HG03469 (cell line): ENCODE results near the gene POLL.

Experiments
- ATAC-seq: cut with Tn5 transposase; IDR thresholded peaks from one replicate; pipeline ENCODE4 v1.9.1; 2021; ENCODE audit warnings: mild to moderate bottlenecking, moderate library complexity, moderate number of reproducible peaks; ENCODE audit not compliant: unreplicated experiment

Gene POLL

GRCh38 chr10:101561068-101561915, 26.8 kb downstream of the POLL start:
- no peak for ATAC-seq

DNA sequence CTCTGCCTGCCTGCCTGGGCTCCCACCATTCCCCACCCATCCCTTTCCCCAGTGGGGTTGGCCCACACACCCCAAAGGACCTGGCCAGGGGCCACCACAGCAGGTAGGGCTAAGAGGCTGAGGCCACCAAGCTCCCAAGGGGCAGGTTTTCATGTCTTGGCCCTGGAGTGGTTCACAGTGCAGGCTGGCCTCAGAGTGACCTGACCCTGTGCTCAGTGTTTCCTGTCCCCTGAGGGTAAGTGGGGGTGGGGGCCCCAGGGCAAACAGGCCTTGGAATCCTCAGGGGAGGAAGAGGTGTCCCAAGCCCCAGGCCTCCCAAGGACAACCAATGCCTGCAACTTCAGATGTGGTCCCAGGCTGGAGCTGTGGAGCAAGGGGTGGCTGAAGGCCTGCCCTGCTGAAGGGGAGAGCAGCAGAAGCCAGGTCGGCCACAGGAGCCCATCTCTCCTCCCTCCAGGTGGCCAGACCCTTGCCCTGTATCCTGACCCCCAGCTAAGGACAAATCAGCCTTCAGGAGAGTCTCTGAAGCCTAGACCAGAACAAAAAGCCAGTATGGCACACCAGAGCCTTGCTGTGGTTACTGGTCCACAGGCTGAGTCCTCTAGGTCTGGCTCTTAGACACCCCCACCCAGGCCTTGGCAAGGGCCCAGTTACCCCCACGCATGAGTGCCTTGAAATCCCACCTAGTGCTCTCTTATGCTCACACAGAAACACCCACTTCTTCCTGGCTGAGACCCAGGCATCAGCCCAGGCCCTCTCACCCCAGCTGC, 27.6 kb downstream of the POLL start:
- ATAC-seq: no peak

DNA sequence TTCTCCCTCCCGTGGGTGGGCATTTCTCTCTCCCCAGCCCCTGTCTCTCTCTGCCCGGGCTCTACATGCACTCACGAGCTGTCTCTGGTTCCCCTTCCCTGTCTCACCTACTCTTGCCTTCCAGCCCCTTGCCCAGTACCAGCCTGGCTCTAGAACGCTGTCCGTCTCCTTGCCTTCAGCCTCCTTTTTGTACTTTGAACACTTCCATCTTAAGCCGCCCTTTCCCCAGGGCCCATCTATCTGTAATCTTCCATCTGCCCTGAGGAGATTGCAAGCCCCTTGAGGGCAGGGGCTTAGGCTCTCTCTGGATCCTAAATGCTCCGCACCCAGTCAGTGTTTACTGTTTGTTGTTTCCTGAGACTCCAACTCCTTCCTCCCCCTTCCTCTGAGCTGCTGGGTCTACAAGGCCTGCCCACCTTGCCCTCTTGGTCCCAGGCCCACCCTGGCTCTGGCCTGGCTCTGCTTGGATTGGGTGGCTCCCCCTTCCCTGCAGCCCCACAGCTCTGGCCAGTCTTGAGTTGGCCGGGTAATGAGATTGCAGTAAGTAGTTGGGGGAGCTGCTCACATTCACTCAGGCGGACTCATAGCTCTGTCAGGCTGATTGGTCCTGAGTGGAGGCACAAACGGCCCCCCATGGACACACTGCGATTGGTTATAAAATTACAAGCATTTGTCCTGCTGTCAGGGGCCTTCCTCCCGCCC, 28.3 kb downstream of the POLL start:
- no peak for ATAC-seq

- no peak for ATAC-seq
These were observed 29.1 kb downstream of the POLL start for GRCh38 chr10:101558671-101559595.

GRCh38 chr10:101558204-101558603, 29.9 kb downstream of the POLL start:
- no peak for ATAC-seq

GRCh38 chr10:101557541-101557940, 30.5 kb downstream of the POLL start:
- ATAC-seq: no peak

GRCh38 chr10:101552442-101552841, 35.6 kb downstream of the POLL start:
- ATAC-seq: no peak

GRCh38 chr10:101550965-101551364, 37.1 kb downstream of the POLL start:
- ATAC-seq: no peak

- no peak for ATAC-seq
These were observed 42.2 kb downstream of the POLL start for GRCh38 chr10:101545898-101546297.

DNA sequence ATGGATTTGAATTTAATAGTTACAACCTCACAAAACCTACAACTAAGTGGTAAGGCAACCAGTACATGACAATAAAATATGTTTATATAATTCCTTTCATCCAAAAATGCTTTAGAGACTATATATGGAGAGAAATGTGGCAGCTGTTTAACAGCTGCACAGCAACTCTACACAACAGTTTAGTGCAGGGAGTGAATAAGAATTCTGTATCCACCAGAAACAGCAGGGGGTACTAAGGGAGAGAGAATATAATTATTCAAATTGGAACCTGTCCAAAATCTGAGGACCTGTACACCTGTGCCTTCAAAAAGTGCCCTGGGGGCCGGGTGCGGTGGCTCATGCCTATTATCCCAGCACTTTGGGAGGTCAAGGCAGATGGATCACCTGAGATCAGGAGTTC, 49.6 kb downstream of the POLL start:
- ATAC-seq: no peak

DNA sequence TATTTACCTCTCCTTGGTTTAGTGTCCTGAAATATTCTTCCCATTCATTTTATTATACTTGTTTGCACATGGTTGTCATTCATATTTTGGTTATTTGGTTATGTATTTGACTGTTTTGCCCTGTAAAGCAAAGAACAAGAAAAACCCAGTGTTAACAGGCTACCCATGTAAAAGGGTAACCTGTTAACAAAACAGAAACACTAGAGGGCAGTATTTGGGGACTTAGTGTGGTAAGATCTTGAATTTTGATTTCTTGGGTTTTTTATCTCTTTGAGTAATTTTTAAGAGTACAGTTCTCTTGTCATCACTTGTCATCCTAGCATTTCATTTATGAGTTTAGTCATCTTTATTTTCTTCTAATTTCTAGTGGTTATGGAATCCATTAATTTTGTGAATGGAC, 51.3 kb downstream of the POLL start:
- no peak for ATAC-seq

DNA sequence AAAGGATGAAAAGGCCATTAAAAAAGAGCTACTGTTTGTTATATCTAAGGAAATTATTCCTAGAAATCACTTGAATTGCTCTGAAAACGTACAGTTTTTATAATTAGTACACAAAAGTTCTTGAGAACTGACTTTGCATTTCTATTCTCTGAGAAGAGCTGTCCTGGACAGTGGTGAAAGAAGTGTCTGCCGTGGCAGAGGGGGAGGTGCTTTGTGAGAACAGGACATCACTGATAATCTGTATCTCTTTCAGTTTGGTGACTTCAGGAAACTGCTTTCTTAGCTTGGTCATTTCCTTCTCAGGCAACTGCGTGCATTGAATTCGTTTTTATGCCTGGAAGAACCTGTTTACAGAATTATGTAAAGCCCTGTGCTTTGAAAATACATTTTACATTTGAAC, 52.1 kb downstream of the POLL start:
- no peak for ATAC-seq

GRCh38 chr10:101529725-101530553, 58.1 kb downstream of the POLL start:
- no peak for ATAC-seq

DNA sequence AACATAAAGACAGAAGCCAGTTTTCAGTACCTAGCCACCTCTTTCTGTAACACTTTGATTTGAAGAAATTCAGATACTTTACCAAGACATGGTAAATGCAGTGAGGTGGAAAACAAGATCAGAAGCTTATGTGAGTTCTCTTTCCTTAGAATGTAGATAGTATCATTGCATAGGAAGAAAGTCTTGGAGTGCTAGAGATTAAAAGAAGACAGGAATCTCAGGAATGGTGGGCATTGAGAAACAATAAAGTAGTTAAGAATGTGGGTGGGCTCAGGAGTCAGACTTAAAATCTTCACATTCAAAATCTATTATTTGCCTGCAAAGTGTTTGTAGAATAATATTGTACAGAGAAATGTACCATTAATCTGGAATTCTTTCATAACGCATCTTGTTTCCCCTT, 58.9 kb downstream of the POLL start:
- ATAC-seq: no peak
